GM12878 (cell line): ENCODE results near the gene GREB1. TPM values are rescaled to one million over a fixed set of nuclear protein-coding genes. Genes with fewer than 3 reads are reported as not detected.

Experiments
- ATAC-seq: fragments of 200-7000 bp; cut with Tn5 transposase; 3 replicates; pipeline ENCODE4 v1.9.1; 2020; ENCODE audit warnings: mild to moderate bottlenecking, moderate library complexity
- BruUV-seq: library from RNA; stranded (reverse); fragments of 400-500 nt; replicated peaks from 2 replicates; lab custom pipeline; 2021; lab: Mats Ljungman, UMichigan
- CTCF ChIA-PET: fragments of 300-600 bp; sonication (Branson Sonifier 250); formaldehyde crosslinking; extraction: SDS; loops from one replicate; lab custom pipeline; 2021; ENCODE audit warnings: inconsistent platforms; lab: Yijun Ruan, JAX
- POLR2A ChIA-PET: fragments of 350-600 bp; formaldehyde crosslinking; extraction: SDS; loops from one replicate; lab custom pipeline; 2021; ENCODE audit warnings: inconsistent platforms; lab: Charles Lee
- RAD21 ChIA-PET: fragments of 300-600 bp; sonication (Branson Sonifier 250); formaldehyde crosslinking; loops from one replicate; lab custom pipeline; 2023; ENCODE audit warnings: antibody characterized with exemption; ENCODE audit not compliant: unreplicated experiment; lab: Charles Lee
- SMC1A ChIA-PET: fragments of 300-600 bp; sonication (Branson Sonifier 250); formaldehyde crosslinking; loops from one replicate; lab custom pipeline; 2023; ENCODE audit not compliant: unreplicated experiment, uncharacterized antibody; lab: Charles Lee
- DNase-seq: peaks from one replicate; pipeline ENCODE4 v3.0.0-alpha.2; 2011; ENCODE audit warnings: low read depth, low spot score
- FAIRE-seq: peaks from 3 replicates; lab custom pipeline; 2011; peaks lifted over from hg19 to GRCh38; lab: Jason Lieb, UNC
- H2AFZ ChIP-seq: 2 replicates; pipeline ENCODE4 v1.6.0; 2011; ENCODE audit warnings: low read depth, low read length, control low read depth; ENCODE audit not compliant: control insufficient read depth
- H3K27ac ChIP-seq: 2 replicates; pipeline ENCODE4 v1.5.1; 2011; ENCODE audit warnings: control low read depth; ENCODE audit not compliant: control insufficient read depth, insufficient read depth
- H3K27me3 ChIP-seq, 2 experiments: replicated peaks in 1 of 2; 2 replicates each; pipeline versions ENCODE4 v1.6.0 to v1.6.1; 2011; ENCODE audit warnings: low read length in 1 of 2; ENCODE audit not compliant: control insufficient read depth in 2 of 2, insufficient read depth in 2 of 2
- H3K36me3 ChIP-seq, 2 experiments: 2 replicates each; pipeline ENCODE4 v1.5.1; 2011; ENCODE audit warnings: low read length in 1 of 2; ENCODE audit not compliant: control insufficient read depth in 2 of 2, insufficient read depth in 2 of 2
- H3K4me1 ChIP-seq: 2 replicates; pipeline ENCODE4 v1.6.1; 2011; ENCODE audit warnings: mild to moderate bottlenecking, low read length, moderate library complexity, mixed read lengths; ENCODE audit not compliant: control insufficient read depth, insufficient read depth
- H3K4me2 ChIP-seq: 2 replicates; pipeline ENCODE4 v1.6.0; 2011; ENCODE audit warnings: control low read depth; ENCODE audit not compliant: control insufficient read depth, insufficient read depth
- H3K4me3 ChIP-seq: fragments of 200-600 bp; sonication (generic); 2 replicates; pipeline ENCODE4 v1.5.1; 2016
- H3K79me2 ChIP-seq: 2 replicates; pipeline ENCODE4 v1.6.0; 2011; ENCODE audit warnings: low read length; ENCODE audit not compliant: control insufficient read depth, insufficient read depth
- H3K9ac ChIP-seq: 2 replicates; pipeline ENCODE4 v1.8.0; 2011; ENCODE audit warnings: low read length, control low read depth, mixed read lengths; ENCODE audit not compliant: control insufficient read depth, insufficient read depth
- H3K9me3 ChIP-seq: replicated peaks from 3 replicates; pipeline ENCODE4 v1.5.1; 2011; ENCODE audit warnings: mild to moderate bottlenecking, low read length; ENCODE audit not compliant: control insufficient read depth, insufficient read depth
- H4K20me1 ChIP-seq: 2 replicates; pipeline ENCODE4 v1.6.0; 2011; ENCODE audit not compliant: control insufficient read depth, insufficient read depth
- JUNB ChIP-seq: IDR thresholded peaks from 2 replicates; pipeline ENCODE4 v1.6.1; 2016; ENCODE audit warnings: antibody characterized with exemption, mild to moderate bottlenecking
- MTA3 ChIP-seq: IDR thresholded peaks from 2 replicates; pipeline ENCODE4 v1.6.1; 2012; ENCODE audit warnings: low read length, inconsistent platforms, borderline replicate concordance
- RELB ChIP-seq: fragments of 450-650 bp; IDR thresholded peaks from 2 replicates; pipeline ENCODE4 v1.6.1; 2017; ENCODE audit warnings: low read depth, mild to moderate bottlenecking, moderate library complexity
- STAT3 ChIP-seq: IDR thresholded peaks from 2 replicates; pipeline ENCODE4 v1.6.1; 2011; ENCODE audit warnings: low read depth, low read length, improper control_type of control experiment
- WGBS: methylation state at CpG from one replicate; pipeline ENCODE4 v1.1.6; 2016; ENCODE audit warnings: low lambda C conversion rate; ENCODE audit not compliant: insufficient replicate concordance, insufficient coverage; ENCODE audit errors: missing lambda C conversion rate; 5-methylcytosine and 5-hydroxymethylcytosine counted together
- in situ Hi-C: fragments of 300-500 bp; cut with MboI; formaldehyde crosslinking; loops from 9 replicates; pipeline ENCODE4 v1.14.3; 2018; ENCODE audit warnings: mixed read lengths
- intact Hi-C: fragments of 100-400 bp; cut with micrococcal nuclease; formaldehyde crosslinking; loops from one replicate; pipeline ENCODE4 v1.14.2; 2022; ENCODE audit not compliant: unreplicated experiment
- polyA plus RNA-seq, 11 experiments: library from polyadenylated mRNA; depleted of rRNA in 4 of 11; unstranded in 6 of 11; stranded (reverse) in 5 of 11; fragments of >200 nt; fragmentation: Nextera tagmentation in 4 of 11; fragmentation: Illumina TruSeq in 1 of 11; extraction: Ambion mirVana in 4 of 11; extraction: Trizol in 1 of 11; gene quantifications; 1 replicate in 1 of 11; 2 replicates in 10 of 11; pipeline versions ENCODE4 v1.2.1 to v1.2.3, GENCODE V29; 2011 to 2016; ENCODE audit warnings: inconsistent platforms in 2 of 11, missing spikeins in 2 of 11, low read depth in 1 of 11
- total RNA-seq, 4 experiments: library from RNA; depleted of rRNA in 3 of 4; stranded (reverse); fragments of >200 nt in 3 of 4; fragmentation: Illumina TruSeq in 1 of 4; extraction: Trizol in 1 of 4; gene quantifications; 2 replicates each; pipeline versions ENCODE4 v1.2.1 to v1.2.3, GENCODE V29; 2013 to 2021

GREB1 gene
- total and polyA plus RNA-seq, 10 of the 15 experiments (the other 5 are each of a cell fraction or from before 2014, with no cell fraction given) = 0.09 to 2.1 (median 0.37) TPM; not detected in 1

- in situ Hi-C loops = no loop called here
- peaks cover 0 to 3% of the 10 kb centered on the region in 2 experiments; a peak in 1 of 4 replicates for H3K27me3 ChIP-seq
- no TSS peak for BruUV-seq
- no peak for FAIRE-seq
- no peaks in the 10 kb centered on the region for H4K20me1 ChIP-seq
- no peaks in the 10 kb centered on the region for H3K9me3 ChIP-seq
- H3K4me2 ChIP-seq = no peak overlapping the region
- DNase-seq = no peak
- no peak overlapping the region for H3K9ac ChIP-seq
- no peak for ATAC-seq
- no peak for TF ChIP-seq MTA3
- TF ChIP-seq STAT3 = no peak
- TF ChIP-seq JUNB = no peak
- no peak for TF ChIP-seq RELB
- H3K4me3 ChIP-seq = no peak overlapping the region
- no peaks in the 10 kb centered on the region for H3K4me1 ChIP-seq
- H2AFZ ChIP-seq = no peak overlapping the region
- ChIA-PET CTCF (interaction anchor here (0.6 to 0.9 kb wide), 2 partner anchors 81 to 218 kb away, joined by 3 read pairs; no protein-coding TSS in a partner anchor), RAD21 (no interaction called here), POLR2A (no interaction called here), SMC1A (interaction anchor here (0.6 kb wide), 1 partner anchor 602 kb away, joined by 3 read pairs; no protein-coding TSS in a partner anchor)
- intact Hi-C loops = no loop called here
- WGBS = 58% methylated on average over 9 of the region's 10 CpGs
- H3K36me3 ChIP-seq = no peaks in the 10 kb centered on the region
- no peak overlapping the region for H3K27ac ChIP-seq
- no peaks in the 10 kb centered on the region for H3K79me2 ChIP-seq
These were observed 24.5 kb downstream of the GREB1 start for GRCh38 chr2:11558214-11558886.
